ENCODE data around the gene ANTXR2.

ANTXR2 gene

DNA sequence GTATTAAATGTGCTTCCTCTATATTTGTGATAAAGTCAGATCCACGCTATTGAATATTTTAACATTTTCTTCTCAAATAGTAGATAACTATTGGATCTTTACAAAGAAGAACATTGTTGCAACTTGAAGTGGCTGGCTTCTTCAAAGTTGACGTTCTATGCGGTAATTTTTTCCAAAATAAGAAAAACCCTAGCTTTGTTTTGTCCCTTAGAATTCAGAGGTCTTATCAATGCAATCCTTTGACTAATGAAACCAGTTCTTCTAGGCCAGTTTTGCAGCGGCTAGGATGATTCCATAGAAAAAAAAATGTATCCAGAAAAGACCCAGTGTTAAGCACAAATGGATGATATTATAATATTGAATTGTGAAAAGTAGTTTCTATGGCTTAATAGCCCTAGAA lies 89.6 kb downstream of the ANTXR2 start:
- no peak for DNase-seq (ENCODE audit: low read depth)

DNA sequence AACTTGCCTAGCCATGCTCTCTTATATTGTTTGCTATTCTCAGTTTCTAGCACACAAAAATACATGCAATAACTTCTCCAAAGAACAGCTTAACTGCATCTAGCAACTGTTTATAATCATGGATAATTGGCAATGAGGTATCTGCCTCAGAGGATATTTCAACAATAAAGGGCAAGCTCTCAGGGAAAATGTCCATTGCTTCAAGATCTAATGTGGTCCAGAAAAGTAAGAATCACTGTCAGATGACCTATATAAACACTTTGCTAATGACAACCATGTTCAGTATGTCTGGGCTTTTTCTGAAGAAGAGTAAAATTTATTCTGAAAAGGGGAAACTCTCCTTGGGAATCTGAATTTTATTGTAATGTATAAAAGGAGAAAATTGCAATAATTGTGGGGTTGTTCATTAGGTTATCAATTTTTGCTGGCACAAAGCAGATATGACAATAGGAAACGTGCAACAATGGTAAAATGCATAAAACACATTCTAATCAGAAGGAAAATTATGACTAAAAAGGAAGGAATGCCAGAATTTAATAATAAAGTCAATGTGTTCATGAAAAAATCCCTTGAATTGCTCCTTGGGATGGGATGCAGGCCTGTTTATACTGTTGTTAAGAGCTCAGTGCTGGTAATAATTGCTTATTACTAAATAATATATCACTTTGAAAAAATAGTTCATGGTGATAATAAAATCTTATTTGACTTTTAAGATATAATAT lies 90.3 kb downstream of the ANTXR2 start:
- no peak for DNase-seq (ENCODE audit: low read depth)

DNA sequence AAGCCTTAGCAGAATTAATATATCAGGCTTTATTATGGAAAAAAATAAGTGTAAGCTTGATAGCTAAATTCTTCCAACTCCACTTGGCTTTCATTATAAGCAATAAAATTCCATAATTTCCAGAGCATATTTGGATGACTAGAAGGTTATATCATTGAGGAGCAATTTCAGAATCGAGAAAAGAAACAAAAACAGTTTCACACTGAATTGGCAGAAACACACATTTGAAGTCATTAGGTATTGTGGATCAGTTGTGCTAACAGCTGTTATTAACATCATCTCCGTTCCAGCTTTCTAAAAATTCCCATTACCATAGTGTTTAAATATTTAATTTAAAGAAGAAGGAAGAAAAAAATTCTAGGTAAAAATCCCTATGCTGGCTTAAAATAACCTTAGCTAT lies 92.6 kb downstream of the ANTXR2 start:
- no peak for DNase-seq (ENCODE audit: low read depth)

DNA sequence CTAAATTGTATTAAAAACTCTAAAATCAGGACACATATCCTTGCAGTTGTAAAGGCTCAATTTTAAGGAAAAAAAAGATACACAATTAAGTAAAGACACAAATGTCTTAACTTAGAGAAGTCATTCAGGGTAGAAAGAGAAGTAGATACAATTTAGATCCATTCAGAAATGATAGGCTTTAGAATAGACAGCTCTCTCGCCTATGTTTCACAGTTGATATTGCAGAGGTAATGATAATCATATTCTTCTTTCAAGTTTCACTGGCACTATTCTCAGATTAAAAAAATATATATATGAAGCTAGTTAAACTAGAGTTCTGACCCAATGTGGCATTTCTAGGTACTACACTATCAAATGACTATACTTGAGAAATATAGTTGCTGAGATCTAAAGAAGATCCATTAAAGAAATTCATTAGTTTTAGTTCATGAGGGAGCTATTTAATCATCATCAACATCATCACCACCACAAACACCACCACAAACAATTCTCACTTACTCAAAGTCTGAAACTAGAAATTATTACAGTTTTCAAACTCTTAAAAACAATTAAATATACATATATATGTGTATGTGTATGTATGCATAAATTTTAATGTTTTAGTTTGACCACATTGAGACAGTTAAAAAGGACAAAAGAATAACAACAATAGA lies 93.1 kb downstream of the ANTXR2 start:
- DNase-seq (ENCODE audit: low read depth), result no peak

DNA sequence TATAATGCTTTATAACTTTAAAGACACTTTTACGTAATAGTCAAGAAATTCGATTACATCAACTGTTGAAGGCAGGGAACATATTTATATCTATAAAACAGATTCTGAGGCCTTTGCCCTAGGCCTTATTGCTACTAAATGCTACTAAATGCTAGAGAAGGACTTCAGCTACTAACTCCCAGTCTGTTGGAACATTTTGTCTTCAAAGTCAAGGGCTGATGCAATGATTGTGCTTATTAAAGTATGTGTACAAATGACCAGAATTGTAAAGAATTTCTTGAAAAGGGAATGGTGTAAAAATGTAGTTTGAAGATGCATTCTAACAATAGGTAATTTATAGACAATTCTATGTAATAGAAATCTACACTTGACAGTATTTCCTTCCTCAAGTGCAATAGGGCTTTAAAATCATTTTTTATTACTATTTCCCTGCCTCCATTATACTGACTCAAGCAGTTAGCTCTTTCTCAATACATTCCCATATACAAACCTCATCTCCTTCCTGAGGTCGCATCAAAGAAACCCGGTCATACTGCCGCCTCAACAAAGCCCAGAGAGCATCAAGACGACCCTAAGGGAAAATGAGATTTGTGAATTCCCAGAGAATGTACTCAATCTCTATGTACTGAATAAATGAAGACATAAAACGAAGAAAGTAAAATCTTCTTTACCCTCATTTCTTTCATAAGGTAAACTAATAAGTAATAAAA lies 95.7 kb downstream of the ANTXR2 start:
- DNase-seq (ENCODE audit: low read depth), result no peak

DNA sequence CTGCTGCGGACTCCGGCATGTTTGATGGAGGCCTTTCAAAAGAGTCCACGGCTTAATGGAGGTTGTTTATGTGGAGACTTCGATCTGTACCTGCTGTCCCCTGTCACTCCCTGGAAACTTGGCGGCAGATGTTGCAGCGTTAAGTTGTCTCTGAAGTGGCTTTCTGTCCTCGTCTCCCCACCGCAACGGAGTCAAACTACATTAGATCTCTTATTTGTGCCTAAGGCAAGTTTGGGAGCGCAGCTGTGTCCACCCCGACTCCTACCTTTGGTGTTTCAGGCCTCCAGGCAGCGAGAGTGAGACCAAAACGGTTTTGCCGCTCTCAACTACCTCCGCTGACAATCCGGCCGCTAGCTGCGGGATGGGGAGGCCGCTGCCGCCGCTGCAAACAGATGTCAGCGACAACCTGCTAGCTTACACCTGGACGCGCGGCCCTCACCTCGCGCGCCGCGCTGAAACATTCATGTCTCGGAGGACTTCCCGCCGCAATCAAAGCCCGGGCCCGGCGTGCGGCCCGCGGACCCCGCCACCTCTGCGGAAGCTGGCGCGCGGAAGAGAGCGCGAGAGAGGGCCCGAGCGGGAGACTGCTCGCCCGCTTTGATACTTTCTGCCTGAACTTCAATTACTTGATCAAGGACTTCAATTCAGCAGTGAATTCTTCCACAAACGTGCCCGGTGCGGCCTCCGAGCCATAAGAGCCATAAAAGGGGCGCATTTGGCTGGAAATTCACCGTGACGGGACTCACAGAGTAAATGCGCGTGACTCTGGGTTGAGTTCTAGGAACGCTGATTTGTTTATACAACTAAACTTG lies 108.4 kb downstream of the ANTXR2 start:
- no peak for DNase-seq (ENCODE audit: low read depth)

DNA sequence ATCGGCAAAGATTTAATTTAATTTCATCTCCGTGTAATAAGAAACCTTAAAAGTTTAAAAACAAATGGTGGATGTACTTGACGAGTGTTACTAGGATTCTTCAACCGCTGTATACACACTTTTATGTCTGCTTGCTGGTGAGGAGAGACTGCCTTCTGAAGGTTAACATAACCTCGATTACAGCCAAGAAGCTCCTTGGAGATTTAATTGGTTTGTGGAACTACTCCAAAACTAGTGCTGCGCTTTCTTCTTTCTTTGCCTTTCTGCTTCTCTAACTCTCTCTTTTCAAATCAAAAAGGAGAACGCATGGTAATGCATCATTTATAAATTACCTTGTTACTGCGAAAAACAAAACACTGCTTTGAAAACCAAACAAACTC lies 109.0 kb downstream of the ANTXR2 start:
- DNase-seq (ENCODE audit: low read depth), result no peak

DNA sequence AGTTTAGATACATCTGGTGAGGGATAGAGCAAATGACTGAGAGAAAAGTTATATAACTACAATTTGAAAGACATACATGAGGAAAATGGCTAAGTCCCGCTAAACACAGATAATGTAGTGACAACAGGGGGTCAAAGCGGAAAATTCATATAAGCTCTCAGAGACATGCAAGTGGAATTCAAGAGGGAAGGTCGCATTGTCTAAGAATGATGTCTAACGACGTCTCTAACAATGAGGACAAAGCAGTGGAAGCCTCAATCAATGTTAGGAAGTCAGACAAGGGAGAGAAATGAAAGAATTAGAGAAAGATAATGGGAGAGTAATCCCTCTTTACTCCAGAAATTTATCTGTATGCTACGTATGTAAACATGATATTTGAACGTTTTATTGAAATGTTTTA lies 113.4 kb downstream of the ANTXR2 start:
- DNase-seq (ENCODE audit: low read depth), result no peak

DNA sequence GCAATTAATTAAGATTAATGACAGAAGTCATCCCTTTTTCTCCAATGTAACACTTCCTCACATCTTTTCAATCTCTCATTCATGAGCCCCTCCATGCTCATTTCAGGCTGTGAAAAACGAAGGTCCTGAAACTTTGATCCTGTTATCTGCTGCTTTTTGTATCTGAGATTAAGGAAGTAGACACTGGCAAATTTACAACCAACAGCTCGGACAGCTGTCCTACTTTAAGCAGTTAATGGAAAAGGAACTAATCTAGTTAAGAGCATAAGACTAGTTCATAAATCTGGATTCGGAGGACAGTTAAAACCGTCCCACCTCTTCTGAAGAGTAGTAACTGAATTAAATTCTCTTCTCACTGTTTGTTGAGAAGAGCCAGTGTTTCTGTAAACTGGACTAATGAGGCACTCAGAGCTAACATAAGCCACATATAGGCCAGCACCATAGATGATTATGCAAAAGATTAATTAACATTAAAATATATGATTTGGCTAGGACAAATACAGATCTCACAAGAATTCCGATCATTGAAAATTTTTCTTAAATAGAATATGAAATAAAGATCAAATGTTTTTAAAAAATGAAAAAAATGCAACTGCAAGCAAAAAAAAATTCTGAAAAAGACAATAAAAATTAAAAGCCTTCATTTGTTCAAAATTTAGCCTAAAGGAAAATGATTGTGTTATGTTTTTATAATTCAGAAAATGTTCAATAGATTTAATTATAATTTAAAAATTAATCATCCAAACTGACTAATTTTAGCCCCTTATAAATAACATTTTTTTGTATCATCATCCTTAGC lies 114.4 kb downstream of the ANTXR2 start:
- DNase-seq (ENCODE audit: low read depth), result no peak

DNA sequence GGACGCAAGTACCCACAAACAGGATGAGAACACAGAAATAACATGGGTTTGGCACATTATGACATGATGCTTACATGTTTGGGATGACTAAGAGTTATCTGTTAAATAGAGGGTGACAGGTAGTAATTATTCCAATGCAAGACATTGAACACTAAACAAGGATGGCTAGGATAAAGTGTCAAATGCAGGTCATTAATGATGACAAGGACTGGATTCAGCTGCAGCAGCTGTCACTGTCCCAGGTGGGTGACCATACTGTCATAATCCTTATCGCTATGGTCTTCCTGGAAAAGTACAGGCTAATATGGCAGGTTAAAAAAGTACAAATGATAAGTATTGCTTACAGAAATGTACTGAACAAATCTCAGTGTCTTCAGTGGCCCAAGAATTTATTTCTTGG lies 123.9 kb downstream of the ANTXR2 start:
- DNase-seq (ENCODE audit: low read depth), result no peak

DNA sequence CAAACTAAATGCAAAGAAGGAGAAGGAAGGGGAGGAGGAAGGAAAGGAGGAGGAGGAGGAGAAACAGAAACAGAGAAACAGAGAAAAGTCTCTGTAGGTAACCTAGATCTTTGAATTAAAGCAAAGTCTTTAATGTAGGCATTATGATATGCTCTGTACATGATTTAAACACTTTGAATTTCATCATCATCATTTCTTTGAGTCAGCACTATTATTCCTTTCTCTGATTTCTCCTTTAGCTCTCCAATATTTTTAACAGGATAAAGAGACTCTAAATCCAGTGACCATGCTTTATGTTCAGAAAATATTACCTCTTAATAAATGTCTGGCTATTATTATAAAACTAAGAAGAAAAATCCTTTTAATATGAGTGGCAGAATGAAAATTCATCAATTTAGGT lies 124.3 kb downstream of the ANTXR2 start:
- DNase-seq (ENCODE audit: low read depth), result no peak

DNA sequence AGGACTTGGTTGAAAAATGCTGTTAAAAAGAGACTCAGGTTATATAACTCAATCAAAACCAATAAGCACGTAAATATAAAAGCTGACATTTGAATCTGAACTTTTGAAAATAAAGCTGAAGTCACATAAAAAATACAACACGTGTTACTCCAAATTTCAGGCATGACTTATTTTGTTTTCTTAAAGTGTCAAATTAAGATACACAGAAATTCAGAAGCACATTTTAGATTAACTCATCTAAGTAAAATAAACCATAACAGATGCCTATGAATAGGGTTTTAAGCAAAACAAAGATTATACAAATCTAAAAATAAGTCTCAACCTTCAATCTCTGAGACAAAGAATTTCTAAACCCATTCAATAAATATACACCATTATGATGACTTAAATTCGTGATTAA lies 124.8 kb downstream of the ANTXR2 start:
- no peak for DNase-seq (ENCODE audit: low read depth)

DNA sequence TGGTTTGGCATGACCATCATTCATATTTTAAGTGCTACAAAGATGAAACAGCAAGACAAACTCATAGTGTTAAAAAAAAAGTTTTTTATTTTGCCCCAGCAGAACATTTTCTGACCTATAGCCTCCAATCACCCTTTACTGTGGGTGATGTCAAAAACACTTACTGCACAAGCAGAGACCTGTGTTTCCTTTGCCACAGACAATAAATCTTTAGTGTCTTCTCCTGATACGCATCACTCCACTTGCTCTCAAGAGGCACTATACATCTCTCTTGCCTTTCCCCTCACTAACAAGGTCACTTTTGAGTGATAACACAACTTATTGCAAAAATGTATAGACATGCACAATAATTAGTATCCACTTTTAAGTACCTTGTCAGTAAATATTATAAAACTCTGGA lies 125.6 kb downstream of the ANTXR2 start:
- DNase-seq (ENCODE audit: low read depth), result no peak

DNA sequence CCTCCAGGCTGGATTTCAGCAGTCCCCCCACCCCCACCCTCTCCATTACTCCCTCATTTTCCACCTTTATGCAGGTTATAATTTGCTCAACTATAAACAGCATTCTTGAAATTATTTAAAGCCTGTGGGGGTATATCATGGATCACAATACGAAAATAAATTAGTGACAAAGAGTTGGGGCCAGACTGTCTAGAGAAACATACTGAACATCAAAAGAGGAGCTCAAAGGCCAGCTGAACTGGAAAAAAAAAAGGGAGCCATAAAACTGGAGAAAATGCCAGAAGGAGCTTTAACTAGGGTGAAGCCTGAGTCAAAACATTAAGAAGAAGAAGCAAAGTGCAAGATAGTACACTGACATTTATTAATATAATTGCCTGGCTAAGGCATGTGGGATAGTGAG lies 137.8 kb downstream of the ANTXR2 start:
- DNase-seq (ENCODE audit: low read depth), result no peak

DNA sequence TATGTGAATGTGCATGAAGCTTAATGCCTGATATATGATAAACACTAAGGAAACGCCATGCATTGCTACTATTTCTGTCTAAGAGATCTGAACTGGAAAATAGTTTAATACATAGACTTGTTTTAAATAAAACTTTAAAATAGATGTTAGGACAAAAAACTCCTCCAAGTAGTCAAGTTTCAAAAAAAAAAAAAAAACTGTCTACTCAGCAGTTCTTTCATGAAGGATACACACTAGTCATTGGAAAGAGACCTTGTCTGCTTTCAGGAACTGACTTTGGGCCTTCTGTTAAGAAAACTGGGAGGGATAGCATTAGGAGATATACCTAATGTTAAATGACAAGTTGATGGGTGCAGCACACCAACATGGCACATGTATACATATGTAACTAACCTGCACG lies 138.4 kb downstream of the ANTXR2 start:
- DNase-seq (ENCODE audit: low read depth), result no peak

DNA sequence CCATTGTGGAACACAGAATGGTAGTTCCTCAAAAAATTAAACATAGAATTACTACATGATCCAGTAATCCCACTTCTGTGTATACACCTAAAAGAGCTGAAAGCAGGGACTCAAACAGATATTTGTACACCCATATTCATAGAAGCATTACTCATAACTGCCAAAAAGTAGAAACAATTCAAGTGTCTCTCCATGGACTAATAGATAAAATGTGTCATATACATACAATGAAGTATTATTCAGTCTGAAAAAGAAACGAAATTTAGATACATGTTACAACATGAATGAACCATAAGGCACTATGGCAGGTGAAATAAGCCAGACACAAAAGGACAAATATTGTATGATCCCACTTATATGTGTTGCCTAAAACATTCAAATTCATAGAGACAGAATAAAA lies 145.1 kb downstream of the ANTXR2 start:
- DNase-seq (ENCODE audit: low read depth), result no peak

DNA sequence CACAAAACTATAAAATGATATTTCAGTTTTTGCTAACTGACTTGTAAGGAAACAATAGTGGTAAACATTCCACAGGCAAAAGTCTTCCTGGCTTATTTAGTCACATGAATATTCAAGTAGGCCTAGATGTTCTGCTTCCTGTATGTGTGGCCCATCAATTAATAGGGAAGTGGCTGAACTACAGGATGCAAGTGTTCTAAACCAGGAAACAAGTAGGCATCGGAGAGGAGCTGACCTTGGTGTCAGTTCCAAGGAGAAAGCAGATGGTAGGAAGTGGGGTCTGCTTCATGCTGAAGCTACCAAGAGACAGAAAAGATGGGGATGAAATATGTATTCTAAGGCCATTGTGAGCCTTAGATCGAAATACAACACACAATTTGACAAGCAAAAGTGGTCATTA lies 149.7 kb downstream of the ANTXR2 start:
- DNase-seq (ENCODE audit: low read depth), result no peak

DNA sequence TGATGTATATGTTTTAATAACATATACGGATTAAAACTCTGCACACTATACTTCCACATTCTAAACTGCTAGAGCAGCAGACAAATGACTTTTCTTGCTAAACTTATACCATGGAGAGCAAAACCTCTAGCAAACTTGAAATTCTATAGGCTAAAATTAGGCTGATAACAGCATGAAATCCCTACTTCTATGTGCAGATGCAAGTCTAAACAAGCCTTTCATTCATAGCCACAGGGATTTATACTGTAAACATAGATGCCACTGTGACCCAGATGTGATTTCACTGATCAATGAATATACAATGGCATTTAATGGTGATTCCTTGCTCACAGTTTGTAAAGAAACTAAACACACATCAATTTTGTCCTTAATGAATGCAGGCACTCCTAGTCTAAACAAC lies 151.0 kb downstream of the ANTXR2 start:
- no peak for DNase-seq (ENCODE audit: low read depth)

DNA sequence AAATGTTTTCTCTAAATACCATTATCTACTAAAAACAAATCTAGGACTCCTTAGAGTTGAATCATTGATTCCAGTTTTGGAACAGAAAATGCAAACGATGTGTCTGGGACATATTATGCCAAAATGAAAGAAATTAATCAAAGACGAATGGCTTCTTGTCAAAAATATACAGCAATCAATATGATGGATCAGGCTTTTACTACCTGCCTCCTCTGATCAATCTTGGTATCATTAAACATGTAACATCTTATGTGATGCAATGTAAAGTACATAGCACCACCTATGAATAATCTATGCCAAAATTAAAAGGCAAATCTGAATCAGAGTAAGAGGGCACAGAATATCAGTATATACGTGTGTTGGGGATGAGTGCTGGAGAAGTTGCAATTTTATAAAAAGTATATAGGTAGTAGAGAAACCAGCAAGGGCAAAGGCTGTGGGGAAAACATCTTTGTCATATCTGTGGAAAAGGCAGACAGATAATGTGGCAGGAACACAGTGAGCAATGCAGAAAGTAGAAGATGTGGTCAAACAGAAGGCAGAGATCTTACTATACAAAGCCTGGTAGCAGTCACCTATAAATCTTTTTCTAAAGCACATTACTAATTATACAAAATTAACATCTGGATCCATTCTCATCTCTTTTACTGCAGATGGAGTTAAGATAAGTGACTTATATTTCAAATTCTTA lies 152.7 kb downstream of the ANTXR2 start:
- DNase-seq (ENCODE audit: low read depth), result no peak

DNA sequence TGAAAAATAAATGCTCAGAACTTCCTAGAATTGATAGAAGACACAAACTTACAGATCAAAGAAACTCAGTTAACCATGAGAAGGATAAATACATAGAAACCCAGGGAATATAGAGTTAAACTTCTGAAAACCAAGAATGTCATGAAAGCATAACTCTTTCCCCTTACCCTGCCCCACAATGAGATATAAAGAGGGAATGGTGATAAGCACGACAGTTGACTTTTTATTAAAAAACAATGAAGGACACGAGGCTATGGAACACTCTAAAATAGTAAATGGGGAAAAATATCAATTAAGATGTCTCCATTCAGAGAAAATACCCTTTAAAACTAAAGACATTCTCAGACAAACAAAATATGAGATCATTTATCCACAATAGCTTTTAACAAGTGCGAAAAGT lies 154.7 kb downstream of the ANTXR2 start:
- no peak for DNase-seq (ENCODE audit: low read depth)

DNA sequence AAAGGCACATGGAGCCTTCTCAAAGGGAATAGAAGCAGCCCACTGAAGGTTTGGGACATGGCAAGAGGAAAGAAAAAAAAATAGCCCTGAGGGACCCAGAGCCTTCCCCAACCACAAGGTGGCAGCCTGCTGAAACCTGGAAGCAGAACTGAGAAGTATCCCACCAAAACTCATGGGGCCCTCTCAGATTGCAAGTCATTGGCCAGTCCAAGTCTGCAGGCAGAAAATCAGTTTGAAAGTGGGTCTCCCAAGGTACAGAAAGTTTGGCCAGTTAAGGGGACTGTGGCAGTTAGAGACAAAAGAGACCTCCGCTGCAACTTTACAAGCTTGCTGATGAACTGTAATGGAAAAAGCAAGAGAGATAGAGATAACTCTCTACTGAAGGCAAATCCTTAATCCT lies 155.8 kb downstream of the ANTXR2 start:
- DNase-seq (ENCODE audit: low read depth), result peak; percentile 17

Data from activated T-helper 9 cell treated with anti-CD3 and anti-CD28 coated beads, Interleukin-2, amount 50 U/mL, for 16 hours (primary cell).